T47D (cell line): ENCODE measurements around the gene DOCK1.

Experiments used
- DNase-seq, 2 experiments: peaks; one replicate each; pipeline versions ENCODE4 v3.0.0 to v3.0.0-alpha.2; 2011 to 2012; ENCODE audit warnings: low read depth in 1 of 2, low spot score in 1 of 2
- JUND ChIP-seq: IDR thresholded peaks from 2 replicates; pipeline ENCODE4 v1.6.1; 2012; ENCODE audit warnings: low read depth
- in situ Hi-C: cut with HindIII; loops from 2 replicates; pipeline ENCODE4 v1.10.0; 2016; ENCODE audit warnings: low sequenced_read_pairs, low pct_unique_long_range_greater_than_20kb

Gene DOCK1

GRCh38 chr10:127374901-127375300 is 469.7 kb downstream of the DOCK1 start:
- no peak for DNase-seq
- TF ChIP-seq JUND, result no peak
- in situ Hi-C loops, result no loop called here

GRCh38 chr10:127375461-127375860 is 470.2 kb downstream of the DOCK1 start:
- no peak for TF ChIP-seq JUND
- DNase-seq, result no peak
- in situ Hi-C loops, result no loop called here

GRCh38 chr10:127376071-127376470 is 470.8 kb downstream of the DOCK1 start:
- in situ Hi-C loops, result no loop called here
- TF ChIP-seq JUND, result no peak
- DNase-seq, result no peak

GRCh38 chr10:127378628-127379027 is 473.4 kb downstream of the DOCK1 start:
- in situ Hi-C loops, result no loop called here
- DNase-seq, result no peak
- TF ChIP-seq JUND, result no peak

- in situ Hi-C loops, result no loop called here
- DNase-seq, result no peak
- TF ChIP-seq JUND, result no peak
Measured at GRCh38 chr10:127384532-127384931, 479.3 kb downstream of the DOCK1 start.

GRCh38 chr10:127385066-127385465 is 479.8 kb downstream of the DOCK1 start:
- DNase-seq, result no peak
- in situ Hi-C loops, result no loop called here
- TF ChIP-seq JUND, result no peak

- no peak for DNase-seq
- no peak for TF ChIP-seq JUND
- in situ Hi-C loops, result no loop called here
Measured at GRCh38 chr10:127386606-127387327, 481.5 kb downstream of the DOCK1 start.

GRCh38 chr10:127391875-127392274 is 486.6 kb downstream of the DOCK1 start:
- in situ Hi-C loops, result no loop called here
- no peak for TF ChIP-seq JUND
- no peak for DNase-seq

GRCh38 chr10:127392351-127393235 is 487.4 kb downstream of the DOCK1 start:
- DNase-seq, result no peak
- TF ChIP-seq JUND, result no peak
- in situ Hi-C loops, result no loop called here

- no peak for TF ChIP-seq JUND
- in situ Hi-C loops, result no loop called here
- DNase-seq, result no peak
Measured at GRCh38 chr10:127398140-127398970, 493.1 kb downstream of the DOCK1 start.

- in situ Hi-C loops, result no loop called here
- no peak for DNase-seq
Measured at GRCh38 chr10:127398971-127399365, 493.7 kb downstream of the DOCK1 start.

GRCh38 chr10:127399668-127400067 is 494.4 kb downstream of the DOCK1 start:
- no peak for TF ChIP-seq JUND
- in situ Hi-C loops, result no loop called here
- DNase-seq, result no peak

More at GRCh38 chr10:127398971-127399365, 493.7 kb downstream of the DOCK1 start:
- no peak for TF ChIP-seq JUND

- no peak for TF ChIP-seq JUND
- in situ Hi-C loops, result no loop called here
Measured at GRCh38 chr10:127400216-127400615, 495.0 kb downstream of the DOCK1 start.

More at GRCh38 chr10:127400216-127400615, 495.0 kb downstream of the DOCK1 start:
- DNase-seq, result no peak
